Amygdala (tissue), 56 donors: ENCODE data around the gene SAXO2.
"Not testable (repeated sequence)": the region's sequence is repeated elsewhere in the genome, so short reads cannot be mapped to it uniquely, and the experiment has no call there.

ENCODE experiments used
- DNase-seq, 56 donors: peaks; one replicate each; lab custom pipeline; 2025; lab: John Stamatoyannopoulos, UW

Gene SAXO2

GRCh38 chr15:82332711-82333602 is 70.3 kb downstream of the SAXO2 start:
- DNase-seq, result not testable (repeated sequence)

GRCh38 chr15:82333603-82334553 is 71.3 kb downstream of the SAXO2 start:
- DNase-seq, result not testable (repeated sequence)
